ENCODE results near the gene CALHM3. TPM values are rescaled to one million over a fixed set of nuclear protein-coding genes. Genes with fewer than 3 reads are reported as not detected.

CALHM3 gene
- polyA plus RNA-seq, 6 donors from 2014 or later: not detected

- H3K27ac Mint-ChIP-seq: peak overlapping the region in 2 of 6 donors; percentile 23 to 46
- no peak overlapping the region for H3K4me3 Mint-ChIP-seq
- no peaks in the 10 kb centered on the region for H3K27me3 Mint-ChIP-seq
- H3K4me1 Mint-ChIP-seq: no peaks in the 10 kb centered on the region
- ATAC-seq (ENCODE audit: low read depth in 2 of 2) (no peak), DNase-seq (no peak)
- peaks cover 23 to 41% of the 10 kb centered on the region in 2 donors for H3K36me3 Mint-ChIP-seq
- H3K9me3 Mint-ChIP-seq: no peaks in the 10 kb centered on the region
These were observed 47.1 kb downstream of the CALHM3 start for GRCh38 chr10:103431902-103432301.

GRCh38 chr10:103429647-103430046 lies 49.4 kb downstream of the CALHM3 start:
- no peaks in the 10 kb centered on the region for H3K9me3 Mint-ChIP-seq
- ATAC-seq (ENCODE audit: low read depth in 2 of 2) (no peak), DNase-seq (no peak)
- H3K4me1 Mint-ChIP-seq: no peaks in the 10 kb centered on the region
- H3K36me3 Mint-ChIP-seq: peaks cover 27 to 41% of the 10 kb centered on the region in 2 donors
- H3K27ac Mint-ChIP-seq: peak overlapping the region in 2 of 6 donors; percentile 53 to 61
- H3K4me3 Mint-ChIP-seq: peak overlapping the region in 1 of 8 donors; percentile 42
- no peaks in the 10 kb centered on the region for H3K27me3 Mint-ChIP-seq

GRCh38 chr10:103428989-103429643 lies 49.9 kb downstream of the CALHM3 start:
- no peak overlapping the region for H3K4me3 Mint-ChIP-seq
- ATAC-seq (ENCODE audit: low read depth in 2 of 2) (no peak), DNase-seq (no peak)
- H3K27ac Mint-ChIP-seq: peak overlapping the region in 5 of 6 donors; percentile 26 to 72 (median 45)
- H3K4me1 Mint-ChIP-seq: no peaks in the 10 kb centered on the region
- H3K27me3 Mint-ChIP-seq: no peaks in the 10 kb centered on the region
- no peaks in the 10 kb centered on the region for H3K9me3 Mint-ChIP-seq
- H3K36me3 Mint-ChIP-seq: peaks cover 32 to 46% of the 10 kb centered on the region in 2 donors

- ATAC-seq (ENCODE audit: low read depth in 2 of 2) (no peak), DNase-seq (no peak)
- H3K27ac Mint-ChIP-seq: peak overlapping the region in 1 of 6 donors; percentile 37
- no peak overlapping the region for H3K4me3 Mint-ChIP-seq
- no peaks in the 10 kb centered on the region for H3K4me1 Mint-ChIP-seq
- H3K36me3 Mint-ChIP-seq: peaks cover 37 to 53% of the 10 kb centered on the region in 2 donors
- H3K27me3 Mint-ChIP-seq: no peaks in the 10 kb centered on the region
- no peaks in the 10 kb centered on the region for H3K9me3 Mint-ChIP-seq
These were observed 51.2 kb downstream of the CALHM3 start for GRCh38 chr10:103427866-103428265.

GRCh38 chr10:103423748-103424147 lies 55.3 kb downstream of the CALHM3 start:
- Mint-ChIP-seq H3K4me3 (no peak overlapping the region), H3K27ac (peak overlapping the region in 1 of 6 donors; percentile 25), H3K4me1 (no peaks in the 10 kb centered on the region), H3K9me3 (no peaks in the 10 kb centered on the region), H3K27me3 (no peaks in the 10 kb centered on the region), H3K36me3 (peaks cover 29 to 43% of the 10 kb centered on the region in 2 donors)
- DNase-seq (no peak), ATAC-seq (ENCODE audit: low read depth in 2 of 2) (no peak)

Other genes starting within 250 kb of the CALHM3 start
- gene RPEL1, start 233.4 kb downstream of the CALHM3 start, polyA plus RNA-seq (ENCODE audit: low read depth in 6 of 6): not detected
- not detected for gene INA, start 202.1 kb downstream of the CALHM3 start, polyA plus RNA-seq (ENCODE audit: low read depth in 6 of 6)
- gene PCGF6, start 128.1 kb downstream of the CALHM3 start, polyA plus RNA-seq (ENCODE audit: low read depth in 6 of 6): 10 to 100 TPM in 2 of 6 donors, 1 to 10 TPM in 4; 7.9 to 12.2 (median 9.1) TPM
- 1 to 10 TPM; 3.4 to 5.3 (median 4.2) TPM for gene TAF5, start 111.3 kb downstream of the CALHM3 start, polyA plus RNA-seq (ENCODE audit: low read depth in 6 of 6)
- gene ATP5MK, start 82.8 kb downstream of the CALHM3 start, polyA plus RNA-seq (ENCODE audit: low read depth in 6 of 6): 100 to 1,000 TPM; 364 to 441 (median 409) TPM
- gene PDCD11, start 82.6 kb downstream of the CALHM3 start, polyA plus RNA-seq (ENCODE audit: low read depth in 6 of 6): 10 to 100 TPM in 2 of 6 donors, 1 to 10 TPM in 4; 5.0 to 16.0 (median 9.4) TPM
- 1 to 10 TPM in 2 of 6 donors, under 1 TPM in 3, not detected in 1; 0.39 to 2.3 (median 1.00) TPM for gene CALHM2, start 26.9 kb downstream of the CALHM3 start, polyA plus RNA-seq (ENCODE audit: low read depth in 6 of 6)
- gene CALHM1, start 20.3 kb downstream of the CALHM3 start, polyA plus RNA-seq (ENCODE audit: low read depth in 6 of 6): not detected
- under 1 TPM; 0.21 to 0.83 (median 0.33) TPM for gene NEURL1, start 14.5 kb upstream of the CALHM3 start, polyA plus RNA-seq (ENCODE audit: low read depth in 6 of 6)